GM12878 (cell line): ENCODE results near the gene FHOD3. TPM values are rescaled to one million over a fixed set of nuclear protein-coding genes. Genes with fewer than 3 reads are reported as not detected.

Experiments
- ATAC-seq: fragments of 200-7000 bp; cut with Tn5 transposase; 3 replicates; pipeline ENCODE4 v1.9.1; 2020; ENCODE audit warnings: mild to moderate bottlenecking, moderate library complexity
- BruUV-seq: library from RNA; stranded (reverse); fragments of 400-500 nt; replicated peaks from 2 replicates; lab custom pipeline; 2021; lab: Mats Ljungman, UMichigan
- CTCF ChIA-PET: fragments of 300-600 bp; sonication (Branson Sonifier 250); formaldehyde crosslinking; extraction: SDS; loops from one replicate; lab custom pipeline; 2021; ENCODE audit warnings: inconsistent platforms; lab: Yijun Ruan, JAX
- POLR2A ChIA-PET: fragments of 350-600 bp; formaldehyde crosslinking; extraction: SDS; loops from one replicate; lab custom pipeline; 2021; ENCODE audit warnings: inconsistent platforms; lab: Charles Lee
- RAD21 ChIA-PET: fragments of 300-600 bp; sonication (Branson Sonifier 250); formaldehyde crosslinking; loops from one replicate; lab custom pipeline; 2023; ENCODE audit warnings: antibody characterized with exemption; ENCODE audit not compliant: unreplicated experiment; lab: Charles Lee
- SMC1A ChIA-PET: fragments of 300-600 bp; sonication (Branson Sonifier 250); formaldehyde crosslinking; loops from one replicate; lab custom pipeline; 2023; ENCODE audit not compliant: unreplicated experiment, uncharacterized antibody; lab: Charles Lee
- DNase-seq: peaks from one replicate; pipeline ENCODE4 v3.0.0-alpha.2; 2011; ENCODE audit warnings: low read depth, low spot score
- FAIRE-seq: peaks from 3 replicates; lab custom pipeline; 2011; peaks lifted over from hg19 to GRCh38; lab: Jason Lieb, UNC
- H2AFZ ChIP-seq: 2 replicates; pipeline ENCODE4 v1.6.0; 2011; ENCODE audit warnings: low read depth, low read length, control low read depth; ENCODE audit not compliant: control insufficient read depth
- H3K27ac ChIP-seq: 2 replicates; pipeline ENCODE4 v1.5.1; 2011; ENCODE audit warnings: control low read depth; ENCODE audit not compliant: control insufficient read depth, insufficient read depth
- H3K27me3 ChIP-seq, 2 experiments: replicated peaks in 1 of 2; 2 replicates each; pipeline versions ENCODE4 v1.6.0 to v1.6.1; 2011; ENCODE audit warnings: low read length in 1 of 2; ENCODE audit not compliant: control insufficient read depth in 2 of 2, insufficient read depth in 2 of 2
- H3K36me3 ChIP-seq, 2 experiments: 2 replicates each; pipeline ENCODE4 v1.5.1; 2011; ENCODE audit warnings: low read length in 1 of 2; ENCODE audit not compliant: control insufficient read depth in 2 of 2, insufficient read depth in 2 of 2
- H3K4me1 ChIP-seq: 2 replicates; pipeline ENCODE4 v1.6.1; 2011; ENCODE audit warnings: mild to moderate bottlenecking, low read length, moderate library complexity, mixed read lengths; ENCODE audit not compliant: control insufficient read depth, insufficient read depth
- H3K4me2 ChIP-seq: 2 replicates; pipeline ENCODE4 v1.6.0; 2011; ENCODE audit warnings: control low read depth; ENCODE audit not compliant: control insufficient read depth, insufficient read depth
- H3K4me3 ChIP-seq: fragments of 200-600 bp; sonication (generic); 2 replicates; pipeline ENCODE4 v1.5.1; 2016
- H3K79me2 ChIP-seq: 2 replicates; pipeline ENCODE4 v1.6.0; 2011; ENCODE audit warnings: low read length; ENCODE audit not compliant: control insufficient read depth, insufficient read depth
- H3K9ac ChIP-seq: 2 replicates; pipeline ENCODE4 v1.8.0; 2011; ENCODE audit warnings: low read length, control low read depth, mixed read lengths; ENCODE audit not compliant: control insufficient read depth, insufficient read depth
- H3K9me3 ChIP-seq: replicated peaks from 3 replicates; pipeline ENCODE4 v1.5.1; 2011; ENCODE audit warnings: mild to moderate bottlenecking, low read length; ENCODE audit not compliant: control insufficient read depth, insufficient read depth
- H4K20me1 ChIP-seq: 2 replicates; pipeline ENCODE4 v1.6.0; 2011; ENCODE audit not compliant: control insufficient read depth, insufficient read depth
- CREM ChIP-seq: IDR thresholded peaks from 2 replicates; pipeline ENCODE4 v1.6.1; 2014; ENCODE audit warnings: antibody characterized with exemption, low read depth
- DPF2 ChIP-seq: fragments of 450-650 bp; IDR thresholded peaks from 2 replicates; pipeline ENCODE4 v1.6.1; 2017; ENCODE audit warnings: mild to moderate bottlenecking
- EED ChIP-seq: sonication (generic); IDR thresholded peaks from 2 replicates; pipeline ENCODE4 v1.6.1; 2016; ENCODE audit warnings: antibody characterized with exemption, low read depth
- EGR1 ChIP-seq, 2 experiments: IDR thresholded peaks; 1 replicate in 1 of 2; 2 replicates in 1 of 2; pipeline ENCODE4 v1.6.1; 2011 to 2012; ENCODE audit warnings: low read depth in 2 of 2, low read length in 2 of 2, borderline replicate concordance in 1 of 2, mild to moderate bottlenecking in 1 of 2, moderate library complexity in 1 of 2
- EP300 ChIP-seq, 2 experiments: fragments of 150-350 bp in 1 of 2; IDR thresholded peaks; 2 replicates each; pipeline ENCODE4 v1.6.1; 2011 to 2012; ENCODE audit warnings: low read depth in 2 of 2, low read length in 2 of 2, borderline replicate concordance in 1 of 2, improper control_type of control experiment in 1 of 2, inconsistent platforms in 1 of 2; ENCODE audit not compliant: control insufficient read depth in 1 of 2
- FOXM1 ChIP-seq: IDR thresholded peaks from 2 replicates; pipeline ENCODE4 v1.6.1; 2012; ENCODE audit warnings: low read depth, mild to moderate bottlenecking, inconsistent platforms, low read length, moderate library complexity
- GABPA ChIP-seq: IDR thresholded peaks from 2 replicates; pipeline ENCODE4 v1.6.1; 2014; ENCODE audit warnings: antibody characterized with exemption, low read depth, mild to moderate bottlenecking, inconsistent platforms
- GATAD2B ChIP-seq: fragments of 450-650 bp; conservative IDR thresholded peaks from 2 replicates; pipeline ENCODE4 v1.6.1; 2017; ENCODE audit warnings: low read depth, mild to moderate bottlenecking, moderate library complexity
- IKZF1 ChIP-seq: fragments of 450-650 bp; conservative IDR thresholded peaks from 2 replicates; pipeline ENCODE4 v1.6.1; 2017; ENCODE audit warnings: antibody characterized with exemption, mild to moderate bottlenecking
- IKZF2 ChIP-seq, 2 experiments: fragments of 450-650 bp; IDR thresholded peaks; 2 replicates each; pipeline ENCODE4 v1.6.1; 2017; ENCODE audit warnings: mild to moderate bottlenecking in 2 of 2, moderate library complexity in 2 of 2
- LARP7 ChIP-seq: fragments of 450-650 bp; IDR thresholded peaks from 2 replicates; pipeline ENCODE4 v1.6.1; 2017; ENCODE audit warnings: mild to moderate bottlenecking
- PBX3 ChIP-seq: IDR thresholded peaks from 2 replicates; pipeline ENCODE4 v1.6.1; 2011; ENCODE audit warnings: mild to moderate bottlenecking, low read depth, low read length, moderate library complexity; ENCODE audit not compliant: insufficient replicate concordance
- POLR2AphosphoS2 ChIP-seq: IDR thresholded peaks from 2 replicates; pipeline ENCODE4 v1.6.1; 2011; ENCODE audit warnings: low read depth, mild to moderate bottlenecking, low read length, improper control_type of control experiment, moderate library complexity
- RUNX3 ChIP-seq: IDR thresholded peaks from 2 replicates; pipeline ENCODE4 v1.6.1; 2012; ENCODE audit warnings: low read length, inconsistent platforms
- TAF1 ChIP-seq: IDR thresholded peaks from 2 replicates; pipeline ENCODE4 v1.6.1; 2011; ENCODE audit warnings: mild to moderate bottlenecking, low read depth, low read length, borderline replicate concordance
- YY1 ChIP-seq: IDR thresholded peaks from 2 replicates; pipeline ENCODE4 v1.6.1; 2011; ENCODE audit warnings: low read depth, mild to moderate bottlenecking, low read length
- ZNF687 ChIP-seq: fragments of 450-650 bp; IDR thresholded peaks from 2 replicates; pipeline ENCODE4 v1.6.1; 2017; ENCODE audit warnings: mild to moderate bottlenecking, moderate library complexity
- WGBS: methylation state at CpG from one replicate; pipeline ENCODE4 v1.1.6; 2016; ENCODE audit warnings: low lambda C conversion rate; ENCODE audit not compliant: insufficient replicate concordance, insufficient coverage; ENCODE audit errors: missing lambda C conversion rate; 5-methylcytosine and 5-hydroxymethylcytosine counted together
- in situ Hi-C: fragments of 300-500 bp; cut with MboI; formaldehyde crosslinking; loops from 9 replicates; pipeline ENCODE4 v1.14.3; 2018; ENCODE audit warnings: mixed read lengths
- intact Hi-C: fragments of 100-400 bp; cut with micrococcal nuclease; formaldehyde crosslinking; loops from one replicate; pipeline ENCODE4 v1.14.2; 2022; ENCODE audit not compliant: unreplicated experiment
- polyA plus RNA-seq, 11 experiments: library from polyadenylated mRNA; depleted of rRNA in 4 of 11; unstranded in 6 of 11; stranded (reverse) in 5 of 11; fragments of >200 nt; fragmentation: Nextera tagmentation in 4 of 11; fragmentation: Illumina TruSeq in 1 of 11; extraction: Ambion mirVana in 4 of 11; extraction: Trizol in 1 of 11; gene quantifications; 1 replicate in 1 of 11; 2 replicates in 10 of 11; pipeline versions ENCODE4 v1.2.1 to v1.2.3, GENCODE V29; 2011 to 2016; ENCODE audit warnings: inconsistent platforms in 2 of 11, missing spikeins in 2 of 11, low read depth in 1 of 11
- total RNA-seq, 4 experiments: library from RNA; depleted of rRNA in 3 of 4; stranded (reverse); fragments of >200 nt in 3 of 4; fragmentation: Illumina TruSeq in 1 of 4; extraction: Trizol in 1 of 4; gene quantifications; 2 replicates each; pipeline versions ENCODE4 v1.2.1 to v1.2.3, GENCODE V29; 2013 to 2021

The FHOD3 gene
- total and polyA plus RNA-seq, 10 of the 15 experiments (the other 5 are each of a cell fraction or from before 2014, with no cell fraction given): 0.77 to 26.7 (median 10.4) TPM

GRCh38 chr18:36635414-36636096 lies 338.0 kb downstream of the FHOD3 start:
- peak overlapping the region; percentile 87 for H3K4me2 ChIP-seq
- no peak overlapping the region; the same call in 1 of the 2 replicates for H2AFZ ChIP-seq
- H3K79me2 ChIP-seq: no peaks in the 10 kb centered on the region
- H4K20me1 ChIP-seq: no peaks in the 10 kb centered on the region
- H3K4me1 ChIP-seq: peaks cover 58% of the 10 kb centered on the region
- ATAC-seq (peak; percentile 55), FAIRE-seq (peak; percentile 74), DNase-seq (peak; percentile 79)
- peak overlapping the region; percentile 94 for H3K27ac ChIP-seq
- H3K27me3 ChIP-seq: no peaks in the 10 kb centered on the region
- H3K9me3 ChIP-seq: no peaks in the 10 kb centered on the region; the same call in 2 of the 3 replicates
- ChIA-PET SMC1A (interaction anchor here (0.9 to 6.5 kb wide), 15 partner anchors 9 to 343 kb away, joined by 3 to 32 read pairs (median 4); no protein-coding TSS in a partner anchor), POLR2A (interaction anchor here (0.6 to 1.9 kb wide), 4 partner anchors 15 to 269 kb away, joined by 4 to 5 read pairs (median 4); no protein-coding TSS in a partner anchor), CTCF (interaction anchor here (0.7 to 2.1 kb wide), 4 partner anchors 31 to 63 kb away, joined by 3 to 11 read pairs (median 6); no protein-coding TSS in a partner anchor), RAD21 (interaction anchor here (1.1 to 2.9 kb wide), 8 partner anchors 10 to 265 kb away, joined by 3 to 13 read pairs (median 4); no protein-coding TSS in a partner anchor)
- peak overlapping the region; percentile 42 for H3K9ac ChIP-seq
- peak overlapping the region; percentile 43; the same call in 1 of the 2 replicates for H3K4me3 ChIP-seq
- TSS peak; percentile 4 for BruUV-seq
- H3K36me3 ChIP-seq: no peaks in the 10 kb centered on the region
- 22% methylated on average over 2 of the region's 2 CpGs for WGBS
- in situ Hi-C loops (no loop called here), intact Hi-C loops (loop anchor here (2.0 to 5.0 kb wide), 3 partner anchors 63 to 269 kb away; no protein-coding TSS in a partner anchor)
- TF ChIP-seq CREM (0 out of 2 replicates have a peak, but pooled peaks have one; percentile 13), TAF1 (0 out of 2 replicates have a peak, but pooled peaks have one; percentile 16), IKZF2 (IDR thresholded peaks at IDR 0.05) (peak; percentile 79; a peak in 3 of 4 replicates), PBX3 (peak; percentile 20), POLR2AphosphoS2 (no peak), YY1 (0 out of 2 replicates have a peak, but pooled peaks have one; percentile 27), GABPA (no peak), IKZF1 (peak; percentile 87), EED (peak; percentile 72; the same call in 1 of the 2 replicates), ZNF687 (0 out of 2 replicates have a peak, but pooled peaks have one; percentile 21), RUNX3 (peak; percentile 74), GATAD2B (peak; percentile 53; the same call in 1 of the 2 replicates), DPF2 (peak; percentile 51; the same call in 1 of the 2 replicates), FOXM1 (peak; percentile 47; the same call in 1 of the 2 replicates), EP300 (IDR thresholded peaks at IDR 0.05; ENCODE audit: borderline replicate concordance in 1 of 2, control insufficient read depth in 1 of 2, low read depth in 2 of 2, low read length in 2 of 2) (peak in 1 of 2 experiments; percentile 39; a peak in 1 of 4 replicates), EGR1 (IDR thresholded peaks at IDR 0.05; ENCODE audit: borderline replicate concordance in 1 of 2, low read depth in 2 of 2, low read length in 2 of 2) (no peak), LARP7 (no peak)
